Transverse colon (tissue), 4 donors: ENCODE data around the gene UBIAD1. TPM values are rescaled to one million over a fixed set of nuclear protein-coding genes. Genes with fewer than 3 reads are reported as not detected.
"Not testable (repeated sequence)": the region's sequence is repeated elsewhere in the genome, so short reads cannot be mapped to it uniquely, and the experiment has no call there.

Source experiments
- DNase-seq: peaks from one replicate; pipeline ENCODE4 v3.0.0-alpha.2; 2019
- H3K27ac ChIP-seq, 4 donors: fragments of 200-600 bp; sonication (generic); 2 replicates each; pipeline ENCODE4 v1.5.1; 2016 to 2018; ENCODE audit warnings: inconsistent platforms in 4 of 4
- H3K27me3 ChIP-seq: fragments of 200-600 bp; sonication (generic); 2 replicates; pipeline ENCODE4 v1.5.1; 2017; ENCODE audit warnings: inconsistent platforms
- H3K36me3 ChIP-seq, 4 donors: fragments of 200-600 bp; sonication (generic); 2 replicates each; pipeline ENCODE4 v1.5.1; 2017 to 2019; ENCODE audit warnings: inconsistent platforms in 4 of 4
- H3K4me1 ChIP-seq, 4 donors: fragments of 200-600 bp; sonication (generic); 2 replicates each; pipeline ENCODE4 v1.5.1; 2017 to 2020; ENCODE audit warnings: inconsistent platforms in 4 of 4
- H3K4me3 ChIP-seq, 4 donors: fragments of 200-600 bp; sonication (generic); 1 replicate in 1 of 4; 2 replicates in 3 of 4; pipeline versions ENCODE4 v1.5.1 to v1.6.1; 2017 to 2019; ENCODE audit warnings: inconsistent platforms in 4 of 4
- H3K9me3 ChIP-seq, 2 donors: fragments of 200-600 bp; sonication (generic); 2 replicates each; pipeline ENCODE4 v1.5.1; 2017 to 2019; ENCODE audit warnings: inconsistent platforms in 2 of 2
- EP300 ChIP-seq: sonication (generic); formaldehyde crosslinking; IDR thresholded peaks from one replicate; pipeline ENCODE4 v1.6.1; 2017; ENCODE audit warnings: antibody characterized with exemption, low read depth
- POLR2A ChIP-seq: fragments of 450-650 bp; IDR thresholded peaks from one replicate; pipeline ENCODE4 v1.6.1; 2016; ENCODE audit warnings: antibody characterized with exemption, mild to moderate bottlenecking, moderate library complexity
- POLR2AphosphoS5 ChIP-seq, 3 donors: sonication (generic); formaldehyde crosslinking; IDR thresholded peaks; one replicate each; pipeline ENCODE4 v1.6.1; 2016; ENCODE audit warnings: antibody characterized with exemption in 3 of 3
- WGBS, 2 donors: methylation state at CpG; one replicate each; pipeline ENCODE4 v1.1.5; 2018; ENCODE audit warnings: low coverage in 1 of 2; 5-methylcytosine and 5-hydroxymethylcytosine counted together
- in situ Hi-C, 4 donors: fragments of 200-750 bp; cut with MboI; loops; one replicate each; pipeline versions ENCODE4 v1.15.0 to v1.15.1; 2017; ENCODE audit warnings: low sequenced_read_pairs in 3 of 4, low pct_ligation_motif_present in 1 of 4, low pct_unique_long_range_greater_than_20kb in 1 of 4
- intact Hi-C: fragments of 100-400 bp; cut with DNase I; formaldehyde crosslinking; loops from one replicate; pipeline ENCODE4 v1.15.1; 2023; ENCODE audit warnings: low total_unique reads
- total RNA-seq, 4 donors: library from RNA; depleted of rRNA; stranded (reverse); fragments of >200 nt; gene quantifications; one replicate each; pipeline ENCODE4 v1.1.0, GENCODE V29; 2016
- TF ChIP-seq, protein P1 (sequence below), 5 experiments: fragments of 200-600 bp in 3 of 5; fragments of 450-650 bp in 2 of 5; sonication (generic) in 3 of 5; IDR thresholded peaks; 1 replicate in 2 of 5; 2 replicates in 3 of 5; pipeline ENCODE4 v1.5.1; 2016 to 2017; ENCODE audit warnings: antibody characterized with exemption in 5 of 5, inconsistent platforms in 3 of 5, mild to moderate bottlenecking in 2 of 5, moderate library complexity in 1 of 5

The UBIAD1 gene
- total RNA-seq, 4 donors from 2014 or later: 8.6 to 12.3 (median 10.8) TPM

- Histone ChIP-seq H3K9me3 (no peaks in the 10 kb centered on the region), H3K27ac (peak within 1 kb of the TSS; percentile 80 to 88 (median 86)), H3K4me1 (peaks cover 4 to 18% (median 11%) of the 10 kb centered on the region in 4 donors), H3K36me3 (peaks cover 0 to 17% (median 7%) of the 10 kb centered on the region in 4 donors), H3K4me3 (peak within 1 kb of the TSS; percentile 90 to 99 (median 93)), H3K27me3 (no peaks in the 10 kb centered on the region)
- DNase-seq: peak; percentile 99
- intact Hi-C loops: no loop called here
- WGBS, 2 donors: 0% methylated on average over 7 to 56 of the region's 60 CpGs
- peak; percentile 72 for TF ChIP-seq POLR2A
- TF ChIP-seq EP300: no peak
- TF ChIP-seq POLR2AphosphoS5 (IDR thresholded peaks at IDR 0.05): peak in 2 of 3 donors; percentile 61 to 70
- TF ChIP-seq, protein P1, sequence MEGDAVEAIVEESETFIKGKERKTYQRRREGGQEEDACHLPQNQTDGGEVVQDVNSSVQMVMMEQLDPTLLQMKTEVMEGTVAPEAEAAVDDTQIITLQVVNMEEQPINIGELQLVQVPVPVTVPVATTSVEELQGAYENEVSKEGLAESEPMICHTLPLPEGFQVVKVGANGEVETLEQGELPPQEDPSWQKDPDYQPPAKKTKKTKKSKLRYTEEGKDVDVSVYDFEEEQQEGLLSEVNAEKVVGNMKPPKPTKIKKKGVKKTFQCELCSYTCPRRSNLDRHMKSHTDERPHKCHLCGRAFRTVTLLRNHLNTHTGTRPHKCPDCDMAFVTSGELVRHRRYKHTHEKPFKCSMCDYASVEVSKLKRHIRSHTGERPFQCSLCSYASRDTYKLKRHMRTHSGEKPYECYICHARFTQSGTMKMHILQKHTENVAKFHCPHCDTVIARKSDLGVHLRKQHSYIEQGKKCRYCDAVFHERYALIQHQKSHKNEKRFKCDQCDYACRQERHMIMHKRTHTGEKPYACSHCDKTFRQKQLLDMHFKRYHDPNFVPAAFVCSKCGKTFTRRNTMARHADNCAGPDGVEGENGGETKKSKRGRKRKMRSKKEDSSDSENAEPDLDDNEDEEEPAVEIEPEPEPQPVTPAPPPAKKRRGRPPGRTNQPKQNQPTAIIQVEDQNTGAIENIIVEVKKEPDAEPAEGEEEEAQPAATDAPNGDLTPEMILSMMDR (IDR thresholded peaks at IDR 0.05): peak in 2 of 5 experiments; percentile 5 to 21
- in situ Hi-C loops: no loop called here
Measured at GRCh38 chr1:11262171-11263049, 10.6 kb upstream of the UBIAD1 start, which contains the start of gene MTOR. Gene MTOR, minus strand, starts transcription at chr1:11262551. Its CDS starts 3,142 bp downstream, at chr1:11259409.

DNA sequence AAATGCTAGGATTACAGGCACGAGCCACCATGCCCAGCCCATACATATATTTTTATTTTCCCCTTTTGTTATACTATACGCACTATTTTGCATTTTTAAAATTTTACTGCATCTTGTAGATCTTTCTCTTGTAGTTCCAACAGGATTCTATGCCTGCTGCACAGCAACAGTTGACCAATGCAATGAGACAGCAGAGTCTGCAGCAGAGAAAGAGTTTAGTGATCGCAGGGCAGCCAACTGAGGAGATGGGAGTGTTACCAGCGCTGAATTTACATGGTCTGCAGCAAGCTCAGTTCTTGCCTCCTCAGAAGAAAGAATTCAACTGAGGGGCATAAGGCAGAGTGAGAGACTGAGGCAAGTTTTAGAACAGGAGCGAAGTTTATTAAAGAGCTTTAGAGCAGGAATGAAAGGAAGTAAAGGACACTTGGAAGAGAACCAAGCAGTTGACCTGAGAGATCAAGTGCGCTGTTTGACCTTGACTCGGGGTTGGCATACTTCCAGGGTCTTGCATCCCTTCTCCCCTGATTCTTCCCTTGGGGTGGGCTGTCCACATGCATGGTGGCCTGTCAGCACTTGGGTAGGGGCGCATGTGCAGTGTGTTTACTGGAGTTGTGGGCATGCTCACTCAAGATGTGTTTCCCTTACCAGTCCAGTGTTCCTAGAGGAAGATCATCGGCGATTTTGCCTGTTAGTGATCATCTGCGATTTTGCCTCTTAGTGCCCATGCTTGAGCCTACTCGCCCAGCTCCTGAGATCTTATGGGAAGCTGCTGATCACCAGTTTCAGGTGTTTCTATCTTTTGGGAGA is 6.5 kb upstream of the UBIAD1 start:
- H3K4me1 ChIP-seq: peaks cover 0 to 9% (median 6%) of the 10 kb centered on the region in 4 donors
- H3K36me3 ChIP-seq: no peaks in the 10 kb centered on the region
- no peak overlapping the region for H3K4me3 ChIP-seq
- TF ChIP-seq, protein P1 (IDR thresholded peaks at IDR 0.05): no peak
- TF ChIP-seq POLR2AphosphoS5 (IDR thresholded peaks at IDR 0.05) (no peak), EP300 (no peak), POLR2A (no peak)
- no peaks in the 10 kb centered on the region for H3K27me3 ChIP-seq
- 79 to 82% methylated on average over 7 to 12 of the region's 12 CpGs for WGBS, 2 donors
- in situ Hi-C loops (no loop called here), intact Hi-C loops (no loop called here)
- no peak overlapping the region for H3K27ac ChIP-seq
- no peak for DNase-seq
- no peaks in the 10 kb centered on the region for H3K9me3 ChIP-seq

- H3K4me1 ChIP-seq, H3K4me3 ChIP-seq, H3K9me3 ChIP-seq, H3K27ac ChIP-seq, in situ Hi-C loops, intact Hi-C loops, H3K27me3 ChIP-seq, DNase-seq, H3K36me3 ChIP-seq: not testable (repeated sequence)
- WGBS, 2 donors: 69 to 77% methylated on average over 10 to 19 of the region's 19 CpGs
Measured at GRCh38 chr1:11267350-11268337, 5.4 kb upstream of the UBIAD1 start.

DNA sequence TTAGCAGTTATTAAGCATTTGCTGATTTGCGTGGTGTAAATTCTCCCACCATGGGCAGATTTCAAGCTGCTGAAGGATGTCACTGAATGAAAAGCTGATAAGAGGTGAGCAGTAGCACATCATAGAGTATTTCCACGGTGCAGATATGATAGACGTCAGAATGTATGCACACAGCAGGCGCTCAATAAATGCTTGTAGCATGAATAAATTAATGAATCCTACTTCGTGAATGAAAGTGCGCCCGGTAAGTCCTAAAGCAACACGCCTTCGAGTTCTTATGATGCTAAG is 510 bp upstream of the UBIAD1 start:
- Histone ChIP-seq H3K27ac (peak overlapping the region; percentile 45 to 71 (median 62)), H3K27me3 (no peaks in the 10 kb centered on the region), H3K9me3 (no peaks in the 10 kb centered on the region), H3K36me3 (no peaks in the 10 kb centered on the region), H3K4me3 (peak overlapping the region in 2 of 4 donors; percentile 22 to 33), H3K4me1 (peaks cover 14 to 29% (median 27%) of the 10 kb centered on the region in 4 donors)
- TF ChIP-seq, protein P1 (IDR thresholded peaks at IDR 0.05): no peak
- no peak for TF ChIP-seq POLR2AphosphoS5 (IDR thresholded peaks at IDR 0.05)
- no peak for TF ChIP-seq EP300
- TF ChIP-seq POLR2A: no peak
- in situ Hi-C loops: no loop called here
- DNase-seq: no peak
- 12% methylated on average over 9 of the region's 9 CpGs; no CpG with 5 or more reads in 1 of the 2 donors for WGBS, 2 donors
- intact Hi-C loops: no loop called here
